CD4-positive, alpha-beta T cell treated with Interleukin-6 at 100 ng/mL for 8 hours (primary cell): ENCODE measurements around the gene LAGE3.
"Not testable (repeated sequence)": the region's sequence is repeated elsewhere in the genome, so short reads cannot be mapped to it uniquely, and the experiment has no call there.

Experiments
- DNase-seq: peaks from one replicate; pipeline ENCODE4 v3.0.0-alpha.2; 2020; ENCODE audit warnings: mixed read lengths, low spot score

Gene LAGE3

DNA sequence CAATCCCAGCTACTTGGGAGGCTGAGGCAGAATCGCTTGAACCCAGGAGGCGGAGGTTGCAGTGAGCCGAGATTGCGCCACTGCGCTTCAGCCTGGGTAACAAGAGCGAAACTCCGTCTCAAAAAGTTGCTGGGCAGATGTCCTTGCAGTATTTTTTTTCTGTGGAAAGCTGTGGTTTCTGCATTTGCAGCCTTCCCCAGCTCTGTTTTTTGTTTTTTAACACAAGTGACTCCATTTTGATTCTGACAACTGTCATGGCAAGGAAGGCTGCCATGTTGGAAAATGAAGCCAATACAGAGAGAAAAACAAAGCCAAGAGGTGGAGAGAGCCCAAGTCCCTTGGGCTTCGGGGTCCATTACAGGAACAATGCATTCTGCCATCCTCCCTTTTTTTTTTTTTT lies 23.0 kb upstream of the LAGE3 start:
- no peak for DNase-seq

DNA sequence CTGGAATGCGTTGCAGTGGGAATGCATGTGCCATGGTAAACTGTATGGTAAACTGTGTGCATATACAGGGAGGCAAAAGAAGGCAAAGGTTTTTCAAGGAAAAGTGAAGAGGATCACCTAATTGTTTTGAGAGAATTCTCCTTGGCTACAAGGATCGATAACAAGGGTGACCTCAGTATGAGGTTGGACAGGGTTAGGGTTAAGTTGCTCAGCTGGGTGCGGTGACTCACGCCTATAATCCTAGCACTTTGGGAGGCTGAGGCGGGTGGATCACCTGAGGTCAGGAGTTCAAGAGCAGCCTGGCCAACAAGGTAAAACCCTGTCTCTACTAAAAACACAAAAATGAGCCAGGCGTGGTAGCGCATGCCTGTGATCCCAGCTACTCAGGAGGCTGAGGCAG lies 22.3 kb upstream of the LAGE3 start:
- DNase-seq, result not testable (repeated sequence)

DNA sequence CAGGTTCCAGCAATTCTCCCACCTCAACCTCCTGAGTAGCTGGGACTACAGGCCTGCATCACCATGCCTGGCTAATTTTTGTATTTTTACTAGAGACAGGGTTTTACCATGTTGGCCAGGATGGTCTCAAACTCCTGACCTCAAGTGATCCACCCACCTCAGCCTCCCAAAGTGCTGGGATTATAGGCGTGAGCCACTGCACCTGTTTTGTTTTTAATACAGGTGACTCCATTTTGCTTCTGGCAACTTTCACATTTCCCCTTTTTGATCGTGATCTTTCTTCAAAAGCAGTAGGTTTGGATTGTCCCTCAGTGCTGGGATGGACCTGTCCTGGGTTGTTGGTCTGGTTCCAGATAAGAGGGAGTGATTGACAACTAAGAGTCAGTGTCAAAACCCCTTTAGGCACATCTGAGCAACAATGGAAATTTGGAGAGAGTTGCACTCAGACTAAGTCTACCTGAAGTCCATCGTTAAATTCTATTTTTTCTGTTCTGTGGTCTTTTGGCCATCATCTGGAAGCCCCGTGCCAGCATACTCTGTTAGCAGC lies 17.6 kb upstream of the LAGE3 start:
- not testable (repeated sequence) for DNase-seq

DNA sequence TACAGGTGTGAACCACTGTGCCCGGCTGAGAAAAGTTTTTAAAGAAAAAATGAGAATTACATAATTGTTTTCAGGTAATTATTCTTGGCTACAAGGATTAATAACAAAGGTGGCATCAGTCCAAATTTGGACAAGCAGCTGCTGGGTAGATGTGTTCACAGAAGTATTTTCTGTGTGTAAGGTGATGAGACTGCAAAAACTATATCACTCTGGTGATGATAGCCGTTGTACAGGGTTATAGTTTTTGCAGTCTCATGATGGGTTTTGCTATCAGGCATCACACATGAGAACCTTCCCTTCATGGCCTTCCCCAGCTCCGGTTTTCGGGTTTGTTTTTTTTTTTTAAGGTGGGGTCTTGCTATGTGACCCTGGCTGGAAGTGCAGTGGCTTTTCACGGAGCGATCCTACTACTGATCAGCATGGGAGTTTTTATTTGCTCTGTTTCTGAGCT lies 16.4 kb upstream of the LAGE3 start:
- no peak for DNase-seq

DNA sequence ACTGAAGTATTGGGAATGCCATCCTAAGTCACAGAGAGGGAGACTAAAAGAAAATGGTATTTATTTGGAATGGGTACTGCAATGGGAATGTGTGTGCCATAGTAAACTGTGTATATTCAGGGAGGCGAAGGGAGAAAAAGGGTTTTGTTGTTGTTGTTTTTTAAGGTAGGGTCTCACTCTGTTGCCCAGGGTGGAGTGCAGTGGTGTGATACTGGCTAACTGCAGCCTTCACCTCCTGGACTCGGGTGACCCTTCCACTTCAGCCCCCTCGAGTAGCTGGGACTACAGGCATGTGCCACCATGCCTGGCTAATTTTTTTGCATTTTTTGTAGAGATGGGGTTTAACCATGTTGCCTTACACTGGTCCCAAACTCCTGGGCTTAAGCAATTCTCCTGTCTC lies 15.6 kb upstream of the LAGE3 start:
- no peak for DNase-seq

DNA sequence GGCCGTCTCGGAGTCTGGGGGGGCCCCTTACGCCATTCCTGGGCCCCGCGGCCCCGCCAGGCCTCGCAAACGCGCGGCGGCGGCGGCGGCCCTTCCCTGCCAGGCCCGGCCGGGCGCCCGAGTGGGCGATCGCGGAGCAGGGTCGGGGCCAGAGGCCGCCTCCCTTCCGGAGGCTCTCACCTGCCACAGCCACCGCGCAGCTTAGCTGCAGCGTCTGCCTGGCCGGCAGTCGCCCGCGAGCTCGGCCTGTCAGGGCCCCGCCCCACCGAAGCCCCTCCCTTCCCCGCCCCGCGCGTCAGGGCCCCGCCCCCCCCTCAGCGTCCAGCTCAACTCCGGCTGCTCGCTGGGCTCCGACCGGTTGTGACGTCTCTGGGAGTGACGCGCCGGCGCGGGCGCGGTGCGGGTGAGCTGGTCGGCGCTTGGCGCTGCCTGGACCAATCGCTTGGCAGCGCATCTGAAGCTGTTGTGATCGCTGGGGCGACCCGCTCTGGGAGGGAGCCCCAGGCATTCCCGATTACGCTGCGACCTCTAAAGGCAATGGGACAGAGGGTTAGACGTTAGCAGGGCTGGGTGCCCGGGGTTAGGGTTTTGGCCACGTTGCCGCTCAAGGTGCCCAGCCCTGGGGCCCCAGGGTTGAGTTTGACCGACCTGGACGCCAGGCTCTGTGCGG lies 11.5 kb upstream of the LAGE3 start, which contains the start of gene SLC10A3:
TSS of gene SLC10A3 (minus strand) at position 216 of the 670 bp plus-strand sequence. CDS start 1,689 bp downstream, outside the sequence.
- peak; percentile 92 for DNase-seq

DNA sequence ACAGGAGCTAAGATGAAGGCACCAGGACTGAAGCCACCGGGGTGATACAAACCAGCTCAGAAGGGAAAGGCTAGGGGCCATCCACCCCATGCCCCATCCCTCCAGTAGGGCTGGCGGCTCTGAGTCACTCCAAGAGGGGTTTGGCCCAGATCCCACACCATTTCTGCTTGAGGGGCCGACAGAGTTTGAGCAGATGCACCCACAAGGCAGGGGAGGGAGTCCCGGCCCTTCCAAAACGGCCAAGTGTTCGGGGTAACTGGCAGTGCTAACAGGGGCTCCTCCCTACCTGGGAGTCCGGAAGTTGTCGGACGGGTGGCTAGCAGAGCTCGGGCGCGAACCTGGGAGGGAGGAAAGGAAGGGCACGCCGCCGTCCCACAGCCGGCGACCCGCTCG lies 10.9 kb upstream of the LAGE3 start:
- peak; percentile 23 for DNase-seq

DNA sequence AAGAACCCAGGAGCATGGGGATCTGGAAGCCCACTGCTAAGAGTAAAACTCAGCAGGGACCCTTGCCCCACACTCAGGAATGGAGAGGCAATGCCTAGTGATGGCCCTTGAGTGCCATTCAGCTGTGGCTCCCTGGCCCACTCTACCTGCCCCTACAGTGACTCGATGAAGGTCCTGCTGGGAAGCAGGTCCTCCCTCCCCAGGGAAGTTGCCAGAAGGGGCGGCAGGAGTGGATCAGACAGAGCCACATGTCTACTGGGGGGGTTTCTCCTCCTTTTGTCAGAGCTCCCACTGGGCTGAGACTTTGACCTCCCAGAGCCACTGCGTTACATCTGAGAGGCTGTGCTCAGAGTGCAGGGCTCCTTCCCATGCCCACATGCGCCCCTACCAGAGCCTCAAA lies 10.1 kb upstream of the LAGE3 start:
- no peak for DNase-seq

DNA sequence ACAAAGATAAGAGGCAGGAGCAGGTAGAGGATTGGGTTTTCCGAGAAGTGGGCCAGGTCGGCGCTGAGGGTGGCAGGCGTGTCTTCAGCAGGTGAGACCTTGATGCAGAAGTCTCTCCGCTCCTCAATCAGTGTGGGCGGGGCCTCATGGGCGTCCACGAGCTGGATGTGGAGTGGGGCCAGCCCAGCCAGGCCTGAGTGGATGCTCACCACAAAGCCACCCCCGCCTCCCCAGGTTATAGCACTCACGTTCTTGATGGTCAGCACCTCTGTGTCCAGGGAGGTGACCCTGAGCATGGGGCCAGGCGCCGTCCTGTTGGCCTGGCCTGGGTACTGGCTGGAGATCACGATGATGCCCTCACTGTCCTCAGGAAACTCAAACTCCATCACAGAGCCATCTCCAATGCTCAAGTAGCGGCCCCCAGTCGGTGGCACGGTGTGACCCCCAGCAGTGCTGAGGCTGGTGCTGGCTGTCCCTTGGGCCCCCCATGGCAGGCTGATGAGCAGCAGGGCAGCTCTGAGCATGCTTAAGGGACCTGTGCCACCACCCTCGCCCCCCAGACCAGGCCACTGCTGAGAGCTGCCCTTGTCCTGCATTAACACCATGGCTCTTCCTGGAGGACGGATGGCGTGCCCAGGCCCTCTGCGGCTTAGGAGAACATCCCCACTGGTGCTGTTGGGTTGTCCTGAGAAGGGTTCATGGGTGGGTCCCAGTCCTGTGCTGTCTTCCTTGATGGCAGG lies 9.4 kb upstream of the LAGE3 start:
- no peak for DNase-seq

DNA sequence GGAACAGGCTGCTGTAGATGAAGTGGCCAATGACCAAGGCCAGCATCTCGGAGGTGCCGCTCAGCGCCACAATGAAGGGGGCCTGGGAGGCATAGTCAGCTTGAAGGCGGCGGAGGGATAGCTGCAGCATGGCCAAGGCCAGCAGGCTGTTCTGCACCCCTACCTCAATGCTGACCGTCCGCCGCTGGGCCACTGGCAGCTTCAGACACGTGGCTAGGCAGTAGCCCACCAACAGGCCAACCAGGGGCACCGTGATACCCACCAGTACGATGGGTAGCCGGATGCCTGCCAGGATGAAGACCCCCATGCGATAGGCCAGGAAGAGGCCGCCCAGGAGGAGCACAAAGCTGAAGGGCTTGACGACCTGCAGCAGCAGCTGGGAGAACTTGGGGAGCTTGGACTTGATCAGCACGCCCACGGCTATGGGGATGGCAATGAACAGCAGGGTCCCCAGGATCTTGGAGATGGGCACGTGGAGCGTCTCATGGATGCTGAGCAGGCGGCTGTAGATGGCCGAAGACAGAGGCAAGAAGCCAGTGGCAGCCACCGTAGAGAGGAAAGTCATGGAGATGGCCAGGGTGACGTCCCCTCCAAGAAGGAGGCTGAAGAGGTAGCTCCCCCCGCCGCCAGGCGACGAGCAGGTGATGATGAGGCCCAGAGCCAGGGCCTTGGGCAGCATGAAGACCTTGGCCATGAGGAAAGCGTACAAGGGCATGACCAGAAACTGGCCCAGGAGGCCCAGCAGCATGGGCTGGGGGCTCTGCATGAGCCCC lies 8.6 kb upstream of the LAGE3 start:
- DNase-seq, result no peak

DNA sequence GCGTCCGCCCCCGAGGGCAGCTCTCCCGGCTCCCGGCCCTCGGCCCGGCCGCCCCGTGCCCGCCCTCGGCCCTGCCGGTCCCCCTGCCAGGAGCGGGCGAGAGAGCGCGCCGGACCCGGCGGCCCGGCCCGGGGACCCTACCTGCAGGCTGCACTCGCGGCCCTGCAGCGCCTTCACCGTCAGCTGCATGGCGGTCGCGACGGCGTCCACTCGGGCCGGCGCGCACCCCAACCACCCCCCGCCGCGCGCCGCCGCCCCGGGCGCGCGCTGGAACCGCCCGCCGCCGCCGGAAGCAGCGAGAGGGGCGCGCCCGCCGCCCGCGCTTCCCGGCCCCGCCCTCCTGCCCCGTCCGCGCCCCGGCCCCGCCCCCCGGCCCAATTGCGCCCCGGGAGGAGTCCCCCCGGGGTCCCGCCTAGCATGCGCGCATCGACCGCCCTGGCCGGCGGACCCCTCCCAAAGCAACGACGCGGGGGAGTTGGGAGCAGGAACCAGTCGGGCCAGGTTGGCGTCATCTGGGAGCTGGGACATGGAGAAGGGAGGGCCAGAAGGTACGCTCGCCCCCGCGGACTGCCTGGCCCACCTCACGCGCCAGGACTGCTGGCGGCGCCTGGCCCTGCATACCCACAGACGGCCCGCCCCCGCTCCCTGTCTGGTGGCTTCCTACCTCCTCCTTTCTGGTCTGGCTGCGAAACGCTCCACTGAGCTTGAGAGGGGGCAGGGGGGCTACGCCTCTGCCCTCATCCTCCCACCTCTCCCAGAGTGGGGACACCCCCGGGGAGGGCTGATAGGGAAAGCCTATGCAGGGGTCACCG lies 7.5 kb upstream of the LAGE3 start, which contains the start of gene UBL4A:
TSS of gene UBL4A (minus strand) at position 220 of the 812 bp plus-strand sequence. CDS start at position 189, 31 bp downstream.
- peak; percentile 48 for DNase-seq

DNA sequence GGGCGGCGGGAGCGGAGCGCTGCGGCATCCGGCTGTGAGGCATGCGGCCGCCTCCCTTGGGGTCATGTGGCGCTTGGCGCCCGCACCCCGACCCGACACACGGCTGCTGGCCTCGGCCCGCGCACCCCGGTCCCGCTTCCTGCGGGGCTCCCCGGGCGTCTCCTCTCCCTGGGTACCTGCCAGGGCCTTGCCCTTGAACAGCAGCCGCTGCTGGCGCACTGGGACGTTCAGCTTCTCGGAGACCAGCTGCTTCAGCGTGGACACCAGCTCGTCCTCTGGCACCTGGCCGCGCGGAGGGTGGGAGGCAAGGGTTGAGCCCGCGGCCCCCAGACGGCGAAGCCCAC lies 6.9 kb upstream of the LAGE3 start:
- DNase-seq, result peak; percentile 13

DNA sequence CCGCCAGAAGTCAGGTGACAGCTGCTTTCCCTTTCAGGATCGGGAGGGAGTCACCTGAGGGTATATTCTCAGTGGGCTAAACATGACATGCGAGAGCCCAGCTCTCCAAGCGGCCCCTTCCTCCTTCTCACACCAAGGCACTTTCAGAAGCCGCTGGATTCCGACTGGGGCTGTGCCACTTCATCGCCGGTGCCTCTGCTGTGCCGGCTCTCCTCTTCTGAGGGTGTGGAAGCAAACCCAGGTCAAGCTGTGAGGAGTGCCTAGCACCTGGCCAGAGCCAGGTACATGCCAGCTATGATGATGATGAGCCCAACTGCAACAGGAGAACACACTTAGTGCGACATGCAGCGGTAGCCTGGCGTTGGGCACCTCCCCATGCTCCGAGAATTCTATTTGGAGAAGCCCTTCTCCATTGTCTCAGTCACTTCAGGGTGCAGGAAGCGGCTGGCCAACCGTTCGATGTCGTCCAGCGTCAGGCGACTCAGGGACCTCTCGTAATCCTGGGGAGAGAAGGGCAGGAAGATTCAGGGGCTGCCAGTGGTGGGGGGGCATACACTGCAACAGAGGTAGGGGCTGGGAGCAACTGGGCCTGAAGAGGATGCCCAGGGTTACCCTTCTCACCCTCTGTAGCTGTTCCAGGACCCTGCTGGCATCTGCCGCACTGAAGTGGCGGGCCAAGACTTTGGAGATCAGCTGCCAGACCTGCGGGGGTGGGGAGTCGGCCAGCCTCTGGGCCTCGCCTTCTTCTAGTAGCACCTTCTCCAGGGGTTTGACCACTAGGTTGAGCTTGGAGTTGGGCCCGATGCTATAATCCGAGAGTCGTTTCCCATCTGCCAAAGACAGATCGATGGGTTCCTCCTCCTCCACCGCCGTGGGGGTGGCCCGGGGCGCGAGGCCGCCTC lies 6.3 kb upstream of the LAGE3 start:
- no peak for DNase-seq

DNA sequence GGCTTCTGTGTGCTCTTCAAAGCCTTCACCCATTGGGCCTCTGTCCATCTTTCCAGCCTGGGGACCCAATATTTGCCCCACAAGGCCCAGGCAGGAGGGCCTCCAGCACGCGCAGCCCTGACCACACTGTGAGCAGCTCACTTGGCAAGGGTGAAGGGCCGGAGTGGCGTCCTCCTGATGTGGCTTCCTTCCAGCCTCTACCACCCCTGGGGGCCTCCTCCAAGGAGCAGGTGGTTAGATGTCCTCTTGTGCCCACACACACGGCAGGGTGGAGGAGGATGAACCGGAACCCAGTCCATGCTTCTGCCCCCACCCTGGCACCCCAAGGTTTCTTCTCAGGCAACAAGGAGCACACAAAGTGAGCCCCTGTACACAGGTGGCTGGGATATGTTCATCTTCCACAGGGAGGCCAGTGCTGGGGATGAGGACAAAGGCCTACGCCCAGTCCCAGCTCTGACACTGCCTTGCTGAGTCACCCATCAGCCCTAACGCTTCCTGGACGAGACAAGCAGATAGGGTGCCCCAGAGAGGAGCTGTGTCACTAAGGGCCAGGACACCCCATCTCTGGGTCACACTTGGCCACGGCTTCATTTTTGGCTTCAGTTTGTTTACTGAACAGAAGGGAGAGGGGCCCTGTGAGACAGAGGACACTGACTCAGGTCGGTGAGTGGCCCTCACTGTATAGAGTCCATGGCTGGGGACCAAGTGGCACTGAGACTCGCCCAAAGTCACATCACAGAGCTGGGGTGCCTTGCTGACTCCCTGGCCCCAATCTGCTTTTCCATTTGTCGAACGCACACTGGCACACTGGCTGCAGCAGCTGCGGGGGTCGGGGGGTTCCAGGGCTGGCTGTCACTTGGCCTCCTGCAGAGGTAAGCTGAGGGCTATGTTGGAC lies 5.4 kb upstream of the LAGE3 start:
- DNase-seq, result no peak

DNA sequence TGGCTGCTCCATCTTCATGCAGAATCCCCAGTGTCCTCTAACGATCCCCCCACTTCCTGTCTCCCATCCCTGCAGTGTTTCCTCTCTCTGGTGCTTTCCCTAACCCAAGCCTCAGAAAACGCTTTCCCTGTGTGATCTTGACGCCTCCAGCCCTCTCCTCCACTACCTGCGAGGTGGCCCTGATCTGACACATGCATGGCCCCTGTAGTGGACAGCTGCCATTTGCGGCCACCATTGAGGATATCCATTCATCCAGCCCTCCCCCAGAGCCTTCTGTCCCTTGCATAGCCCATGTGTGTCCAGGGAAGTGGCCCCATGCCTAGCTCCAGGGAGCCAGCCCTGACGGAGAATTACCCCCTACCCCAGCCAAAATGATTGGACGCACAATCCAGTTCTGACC lies 4.2 kb upstream of the LAGE3 start:
- no peak for DNase-seq

DNA sequence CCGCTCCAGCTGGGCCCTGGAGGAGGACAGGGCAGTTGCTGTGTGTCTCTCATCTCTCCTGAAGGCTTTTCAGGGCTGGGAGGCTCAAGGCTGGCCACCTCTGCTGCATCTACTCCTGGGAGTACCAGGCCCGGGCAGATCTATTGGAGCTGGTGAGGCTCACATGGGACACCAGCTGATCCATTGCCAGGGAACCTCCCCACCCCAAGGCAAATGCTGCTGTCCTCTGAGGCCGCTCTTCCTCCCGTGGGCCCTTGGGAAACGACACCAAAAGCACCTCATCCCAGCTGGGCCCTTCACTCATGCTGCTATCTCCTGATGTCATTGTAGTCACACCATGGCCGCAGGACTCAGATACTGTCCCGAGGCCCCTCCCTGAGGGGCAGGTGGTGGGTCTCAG lies 3.7 kb upstream of the LAGE3 start:
- no peak for DNase-seq

DNA sequence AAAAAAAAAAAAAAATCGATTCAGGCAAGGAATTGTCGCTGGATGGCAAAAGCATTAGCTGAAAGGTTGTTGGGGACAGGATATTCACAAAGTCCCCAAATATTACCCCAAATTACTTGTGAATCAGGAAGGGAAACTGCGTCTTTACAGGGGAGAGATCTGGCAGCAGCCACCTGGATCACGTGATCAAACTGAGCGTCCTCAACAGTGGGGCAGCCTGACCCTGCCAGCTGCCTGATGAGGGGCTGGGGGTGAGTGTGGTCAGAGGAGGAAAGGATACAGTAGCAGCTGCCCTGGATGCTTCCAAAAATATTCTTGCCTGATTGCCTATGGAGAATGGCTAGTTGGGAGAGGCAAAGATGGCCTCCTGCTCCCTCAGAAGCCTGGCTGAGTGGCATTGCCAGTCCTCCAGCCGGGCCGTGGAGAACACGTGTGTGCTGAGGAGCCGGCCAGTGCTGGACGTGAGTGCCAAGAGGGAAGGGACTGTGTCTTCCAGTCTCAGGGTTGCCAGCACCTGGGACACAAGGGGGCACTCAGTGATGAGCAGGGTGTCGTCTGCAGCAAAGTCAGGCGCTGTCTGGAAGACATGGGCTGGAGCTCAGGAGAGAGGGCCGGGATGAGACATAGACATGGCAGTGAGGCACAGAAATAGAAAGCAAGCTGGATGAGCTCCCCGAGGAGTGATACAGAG lies 3.0 kb upstream of the LAGE3 start:
- no peak for DNase-seq

DNA sequence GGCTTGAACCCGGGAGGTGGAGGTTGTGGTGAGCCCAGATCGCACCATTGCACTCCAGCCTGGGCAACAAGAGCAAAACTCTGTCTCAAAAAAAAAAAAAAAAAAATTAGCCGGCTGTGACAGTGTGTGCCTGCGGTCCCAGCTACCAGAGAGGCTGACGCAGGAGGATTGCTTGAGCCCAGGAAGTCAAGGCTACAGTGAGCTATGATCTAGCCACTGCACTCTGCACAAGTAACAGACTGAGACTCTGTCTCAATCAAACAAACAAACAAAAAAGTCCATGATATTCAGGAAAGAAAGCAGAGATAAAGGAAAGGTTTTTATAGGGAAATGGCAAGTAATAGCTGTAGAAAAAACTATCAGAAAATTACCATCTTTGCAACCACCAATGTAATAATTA lies 2.1 kb upstream of the LAGE3 start:
- no peak for DNase-seq

DNA sequence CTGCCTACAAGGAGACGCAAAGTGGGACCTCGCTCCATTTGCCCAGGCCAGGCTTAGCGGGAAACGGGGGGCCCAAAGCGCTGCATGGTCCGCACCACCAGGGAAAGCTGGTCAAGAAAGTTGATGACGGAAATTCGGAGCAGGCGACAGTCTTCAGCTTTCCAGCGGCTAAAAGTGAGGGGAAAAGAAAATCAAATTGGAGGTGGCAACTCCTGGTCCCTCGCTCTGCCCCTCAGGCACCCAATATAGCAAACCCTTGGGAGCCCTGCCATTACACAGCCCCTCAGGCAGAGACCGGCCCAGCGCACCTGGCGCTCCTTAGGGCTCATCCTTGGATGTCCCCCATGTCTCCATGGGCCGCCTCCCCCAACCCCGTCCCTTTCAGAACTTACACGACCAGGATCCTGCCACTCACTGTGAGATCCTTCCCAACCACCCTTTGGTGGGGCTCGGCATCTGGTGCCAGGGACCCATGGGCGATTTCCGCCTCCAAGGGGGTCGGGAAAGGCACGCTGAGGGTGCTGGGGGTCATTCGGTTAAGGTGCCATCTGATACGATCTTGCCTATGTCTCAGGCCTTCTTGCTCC lies 1.1 kb downstream of the LAGE3 start:
- DNase-seq, result no peak
